ENCODE measurements around the gene TPK1.

The TPK1 gene

DNA sequence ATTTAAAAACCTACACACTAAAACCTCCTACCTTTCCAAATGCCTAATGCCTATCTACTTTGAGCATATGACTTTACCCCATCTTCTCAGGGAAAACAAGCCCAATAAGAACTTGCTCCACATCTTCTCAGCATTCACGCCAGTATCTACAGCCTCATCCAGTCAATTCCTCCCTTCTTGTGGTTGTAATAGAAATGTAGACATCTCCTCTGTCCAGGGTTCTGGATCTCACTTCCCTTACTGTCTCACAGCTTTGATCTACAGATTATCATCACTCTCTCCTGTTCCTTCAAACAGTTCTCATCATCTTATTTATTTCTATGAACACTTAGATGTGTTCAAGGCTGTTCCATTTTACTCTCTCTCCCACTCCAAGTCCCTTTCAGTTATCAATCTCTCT, 361.9 kb downstream of the TPK1 start:
- no peaks in the 10 kb centered on the region for H4K20me1 ChIP-seq (ENCODE audit: insufficient read depth, low read length)
- no peaks in the 10 kb centered on the region for H3K36me3 ChIP-seq (ENCODE audit: insufficient read depth, low read length)
- H3K27ac ChIP-seq (ENCODE audit: low read depth, low read length, poor library complexity, severe bottlenecking) = no peak overlapping the region
- H3K9me2 ChIP-seq (ENCODE audit: low read depth, low read length) = no peaks in the 10 kb centered on the region
- no peak overlapping the region for H3K4me3 ChIP-seq (ENCODE audit: low read depth, low read length, poor library complexity, severe bottlenecking)
- H3K4me1 ChIP-seq (ENCODE audit: insufficient read depth, low read length, severe bottlenecking) = no peaks in the 10 kb centered on the region
- H3F3A ChIP-seq (ENCODE audit: insufficient read depth, low read length) = no peaks in the 10 kb centered on the region
- H3K27me3 ChIP-seq (ENCODE audit: insufficient read depth, low read length) = no peaks in the 10 kb centered on the region
- no peaks in the 10 kb centered on the region for H3K79me2 ChIP-seq (ENCODE audit: insufficient read depth, low read length)
- H2AFZ ChIP-seq (ENCODE audit: low read length) = no peak overlapping the region
- no peak overlapping the region for H3K9ac ChIP-seq (ENCODE audit: low read length)
- TF ChIP-seq EZH2 (IDR thresholded peaks at IDR 0.05; ENCODE audit: borderline replicate concordance, low read length) = no peak
- TF ChIP-seq, protein P1, sequence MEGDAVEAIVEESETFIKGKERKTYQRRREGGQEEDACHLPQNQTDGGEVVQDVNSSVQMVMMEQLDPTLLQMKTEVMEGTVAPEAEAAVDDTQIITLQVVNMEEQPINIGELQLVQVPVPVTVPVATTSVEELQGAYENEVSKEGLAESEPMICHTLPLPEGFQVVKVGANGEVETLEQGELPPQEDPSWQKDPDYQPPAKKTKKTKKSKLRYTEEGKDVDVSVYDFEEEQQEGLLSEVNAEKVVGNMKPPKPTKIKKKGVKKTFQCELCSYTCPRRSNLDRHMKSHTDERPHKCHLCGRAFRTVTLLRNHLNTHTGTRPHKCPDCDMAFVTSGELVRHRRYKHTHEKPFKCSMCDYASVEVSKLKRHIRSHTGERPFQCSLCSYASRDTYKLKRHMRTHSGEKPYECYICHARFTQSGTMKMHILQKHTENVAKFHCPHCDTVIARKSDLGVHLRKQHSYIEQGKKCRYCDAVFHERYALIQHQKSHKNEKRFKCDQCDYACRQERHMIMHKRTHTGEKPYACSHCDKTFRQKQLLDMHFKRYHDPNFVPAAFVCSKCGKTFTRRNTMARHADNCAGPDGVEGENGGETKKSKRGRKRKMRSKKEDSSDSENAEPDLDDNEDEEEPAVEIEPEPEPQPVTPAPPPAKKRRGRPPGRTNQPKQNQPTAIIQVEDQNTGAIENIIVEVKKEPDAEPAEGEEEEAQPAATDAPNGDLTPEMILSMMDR (IDR thresholded peaks at IDR 0.05; ENCODE audit: low read length) = no peak
- H3K9me3 ChIP-seq (ENCODE audit: low read length) = no peaks in the 10 kb centered on the region
- no peak overlapping the region for H3K4me2 ChIP-seq (ENCODE audit: low read length)

DNA sequence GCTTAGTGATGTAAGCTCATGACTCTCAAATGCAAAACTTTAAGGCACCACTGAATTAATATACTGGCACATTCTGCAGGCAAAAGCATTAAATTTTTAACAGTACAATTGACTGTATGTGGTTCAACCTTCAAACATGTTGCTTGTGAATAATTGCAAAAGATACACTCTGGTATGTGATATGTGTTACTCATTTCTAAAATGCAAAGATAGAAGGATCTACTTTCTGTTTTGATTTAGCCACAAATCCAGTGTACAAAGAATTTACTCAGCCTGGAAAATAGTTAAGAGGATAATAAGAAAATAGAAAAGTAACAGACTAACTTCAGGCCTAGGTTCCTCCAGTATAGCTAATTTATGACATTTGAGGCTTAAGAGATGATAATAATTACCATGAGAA, 365.8 kb downstream of the TPK1 start:
- H3K9ac ChIP-seq (ENCODE audit: low read length) = no peak overlapping the region
- no peak for TF ChIP-seq EZH2 (IDR thresholded peaks at IDR 0.05; ENCODE audit: borderline replicate concordance, low read length)
- TF ChIP-seq, protein P1 (IDR thresholded peaks at IDR 0.05; ENCODE audit: low read length) = no peak
- H3K9me2 ChIP-seq (ENCODE audit: low read depth, low read length) = no peaks in the 10 kb centered on the region

DNA sequence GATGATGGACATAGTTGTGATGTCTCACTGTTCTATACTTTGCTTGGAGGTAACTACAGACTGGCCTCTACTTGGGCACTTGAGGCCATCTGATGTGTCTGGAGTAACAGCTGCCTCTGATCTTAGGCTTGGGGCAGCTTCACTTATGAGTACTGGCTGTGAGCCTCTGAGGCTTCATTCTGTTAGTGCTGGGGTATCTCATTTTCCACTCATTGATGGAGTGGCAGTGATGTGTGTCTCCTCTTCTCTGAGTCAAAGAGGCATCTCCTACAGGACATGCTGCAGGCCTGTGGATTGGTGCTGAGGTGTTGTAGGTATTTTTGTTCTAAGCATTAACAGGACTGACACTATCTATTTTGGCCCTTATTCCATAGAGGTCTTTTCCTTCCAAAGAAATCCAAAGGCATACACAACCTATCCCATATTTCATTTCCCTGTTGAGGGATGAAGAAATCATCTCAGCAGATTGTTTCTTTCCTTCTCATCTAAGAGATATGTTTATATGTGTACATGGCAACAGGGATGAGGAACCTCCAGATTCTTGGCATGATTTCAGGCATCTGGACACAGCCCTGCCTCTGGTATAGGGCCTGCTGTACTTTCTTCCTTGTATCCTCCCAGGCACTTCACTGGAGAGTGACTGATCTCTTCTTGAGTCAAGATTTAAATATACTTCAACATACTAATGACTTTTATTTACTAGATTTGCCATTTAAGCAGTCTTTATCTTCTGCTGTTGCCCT, 366.7 kb downstream of the TPK1 start:
- no peak overlapping the region for H2AFZ ChIP-seq (ENCODE audit: low read length)
- H3K79me2 ChIP-seq (ENCODE audit: insufficient read depth, low read length) = no peaks in the 10 kb centered on the region
- no peak overlapping the region for H3K4me3 ChIP-seq (ENCODE audit: low read depth, low read length, poor library complexity, severe bottlenecking)
- no peak overlapping the region for H3K27ac ChIP-seq (ENCODE audit: low read depth, low read length, poor library complexity, severe bottlenecking)
- H3K27me3 ChIP-seq (ENCODE audit: insufficient read depth, low read length) = no peaks in the 10 kb centered on the region
- no peak for TF ChIP-seq EZH2 (IDR thresholded peaks at IDR 0.05; ENCODE audit: borderline replicate concordance, low read length)
- TF ChIP-seq, protein P1 (IDR thresholded peaks at IDR 0.05; ENCODE audit: low read length) = no peak
- H4K20me1 ChIP-seq (ENCODE audit: insufficient read depth, low read length) = no peaks in the 10 kb centered on the region
- no peaks in the 10 kb centered on the region for H3K9me3 ChIP-seq (ENCODE audit: low read length)
- no peak overlapping the region for H3K9ac ChIP-seq (ENCODE audit: low read length)
- no peaks in the 10 kb centered on the region for H3K4me1 ChIP-seq (ENCODE audit: insufficient read depth, low read length, severe bottlenecking)
- H3K9me2 ChIP-seq (ENCODE audit: low read depth, low read length) = no peaks in the 10 kb centered on the region
- no peak overlapping the region for H3K4me2 ChIP-seq (ENCODE audit: low read length)
- H3K36me3 ChIP-seq (ENCODE audit: insufficient read depth, low read length) = no peaks in the 10 kb centered on the region; the same call in 1 of the 2 replicates
- no peaks in the 10 kb centered on the region for H3F3A ChIP-seq (ENCODE audit: insufficient read depth, low read length)

More for the DNA sequence above, 365.8 kb downstream of the TPK1 start:
- Histone ChIP-seq H3K9me3 (ENCODE audit: low read length) (no peaks in the 10 kb centered on the region), H3K4me3 (ENCODE audit: low read depth, low read length, poor library complexity, severe bottlenecking) (no peak overlapping the region), H3K79me2 (ENCODE audit: insufficient read depth, low read length) (no peaks in the 10 kb centered on the region), H4K20me1 (ENCODE audit: insufficient read depth, low read length) (no peaks in the 10 kb centered on the region), H3K4me1 (ENCODE audit: insufficient read depth, low read length, severe bottlenecking) (no peaks in the 10 kb centered on the region), H3K27ac (ENCODE audit: low read depth, low read length, poor library complexity, severe bottlenecking) (no peak overlapping the region), H3F3A (ENCODE audit: insufficient read depth, low read length) (no peaks in the 10 kb centered on the region), H3K36me3 (ENCODE audit: insufficient read depth, low read length) (no peaks in the 10 kb centered on the region), H2AFZ (ENCODE audit: low read length) (no peak overlapping the region), H3K27me3 (ENCODE audit: insufficient read depth, low read length) (no peaks in the 10 kb centered on the region), H3K4me2 (ENCODE audit: low read length) (no peak overlapping the region)

All from OCI-LY1 (cell line).